GM23248 (cell line): ENCODE results near the gene MRPL23.

Experiments used
- EZH2 ChIP-seq: fragments of 200-600 bp; sonication (generic); IDR thresholded peaks from 2 replicates; pipeline ENCODE4 v1.6.1; 2018; ENCODE audit warnings: antibody characterized with exemption, mild to moderate bottlenecking; ENCODE audit not compliant: insufficient read depth, poor library complexity, severe bottlenecking
- EZH2phosphoT487 ChIP-seq: fragments of 200-600 bp; sonication (generic); IDR thresholded peaks from 2 replicates; pipeline ENCODE4 v1.6.1; 2018; ENCODE audit warnings: antibody characterized with exemption, moderate library complexity, mild to moderate bottlenecking, low read depth; ENCODE audit not compliant: insufficient read depth

GRCh38 chr11:1943977-1944376, 3.2 kb upstream of the MRPL23 start:
- TF ChIP-seq EZH2: no peak
- TF ChIP-seq EZH2phosphoT487: no peak
